ENCODE measurements around the gene CA5A.
A peak's percentile ranks its signal among the peaks of the same experiment; 100 is the strongest.
"Not testable (repeated sequence)": the region's sequence is repeated elsewhere in the genome, so short reads cannot be mapped to it uniquely, and the experiment has no call there.

The CA5A gene

GRCh38 chr16:87862597-87863326 is 73.6 kb downstream of the CA5A start:
- not testable (repeated sequence) for DNase-seq

- not testable (repeated sequence) for DNase-seq
Observed at GRCh38 chr16:87861300-87862099, 74.8 kb downstream of the CA5A start.

GRCh38 chr16:87860553-87861299 is 75.6 kb downstream of the CA5A start:
- no peak for DNase-seq

GRCh38 chr16:87858151-87858993 is 78.0 kb downstream of the CA5A start:
- DNase-seq = not testable (repeated sequence)

- DNase-seq = no peak
Observed at GRCh38 chr16:87856791-87857228, 79.5 kb downstream of the CA5A start.

GRCh38 chr16:87855852-87856715 is 80.2 kb downstream of the CA5A start:
- no peak for DNase-seq

GRCh38 chr16:87854907-87855683 is 81.2 kb downstream of the CA5A start:
- no peak for DNase-seq

- no peak for DNase-seq
Observed at GRCh38 chr16:87854053-87854906, 82.0 kb downstream of the CA5A start.

- DNase-seq = peak; percentile 54
Observed at GRCh38 chr16:87853411-87854052, 82.8 kb downstream of the CA5A start.

- DNase-seq = no peak
Observed at GRCh38 chr16:87851601-87852000, 84.7 kb downstream of the CA5A start.

- no peak for DNase-seq
Observed at GRCh38 chr16:87851141-87851587, 85.2 kb downstream of the CA5A start.

- DNase-seq = peak; percentile 69
Observed at GRCh38 chr16:87850009-87851006, 86.0 kb downstream of the CA5A start.

- DNase-seq = no peak
Observed at GRCh38 chr16:87849419-87850008, 86.8 kb downstream of the CA5A start.

- no peak for DNase-seq
Observed at GRCh38 chr16:87848676-87849345, 87.5 kb downstream of the CA5A start.

GRCh38 chr16:87847785-87848675 is 88.3 kb downstream of the CA5A start:
- no peak for DNase-seq

- DNase-seq = no peak
Observed at GRCh38 chr16:87847467-87847784, 88.9 kb downstream of the CA5A start.
